NCI-H82 (cell line): ENCODE data around the gene DHX35.

Experiments used
- DNase-seq: peaks from one replicate; lab custom pipeline; 2025; lab: John Stamatoyannopoulos, UW

DHX35 gene

GRCh38 chr20:38962044-38962927 lies at the start of gene DHX35:
Gene DHX35 (plus strand): TSS chr20:38962344. CDS start chr20:38962368, 24 bp downstream.
- DNase-seq = peak; percentile 98

- DNase-seq = no peak
Measured at GRCh38 chr20:38915355-38915754, 46.8 kb upstream of the DHX35 start.

GRCh38 chr20:38917657-38918056 lies 44.5 kb upstream of the DHX35 start:
- no peak for DNase-seq

GRCh38 chr20:38918172-38918571 lies 44.0 kb upstream of the DHX35 start:
- DNase-seq = no peak

- no peak for DNase-seq
Measured at GRCh38 chr20:38919683-38920082, 42.5 kb upstream of the DHX35 start.

GRCh38 chr20:38920411-38920810 lies 41.7 kb upstream of the DHX35 start:
- no peak for DNase-seq

GRCh38 chr20:38920851-38921250 lies 41.3 kb upstream of the DHX35 start:
- DNase-seq = no peak

- no peak for DNase-seq
Measured at GRCh38 chr20:38924718-38925117, 37.4 kb upstream of the DHX35 start.

- peak; percentile 99 for DNase-seq
Measured at GRCh38 chr20:38926142-38926933, 35.8 kb upstream of the DHX35 start, which contains the start of gene FAM83D. Gene FAM83D (plus strand): TSS chr20:38926417. CDS start chr20:38926443, 26 bp downstream.

GRCh38 chr20:38926934-38927616 lies 35.1 kb upstream of the DHX35 start:
- DNase-seq = no peak

- DNase-seq = no peak
Measured at GRCh38 chr20:38927902-38928578, 34.1 kb upstream of the DHX35 start.

GRCh38 chr20:38930242-38930569 lies 31.9 kb upstream of the DHX35 start:
- DNase-seq = no peak

GRCh38 chr20:38931984-38932383 lies 30.2 kb upstream of the DHX35 start:
- no peak for DNase-seq

GRCh38 chr20:38932457-38933120 lies 29.6 kb upstream of the DHX35 start:
- no peak for DNase-seq

- DNase-seq = no peak
Measured at GRCh38 chr20:38934530-38934929, 27.6 kb upstream of the DHX35 start.

GRCh38 chr20:38935285-38935684 lies 26.9 kb upstream of the DHX35 start:
- DNase-seq = no peak

GRCh38 chr20:38935967-38936407 lies 26.2 kb upstream of the DHX35 start:
- no peak for DNase-seq

- no peak for DNase-seq
Measured at GRCh38 chr20:38937000-38937399, 25.1 kb upstream of the DHX35 start.

- no peak for DNase-seq
Measured at GRCh38 chr20:38937978-38938473, 24.1 kb upstream of the DHX35 start.

- DNase-seq = no peak
Measured at GRCh38 chr20:38939686-38940085, 22.5 kb upstream of the DHX35 start.

GRCh38 chr20:38940644-38941043 lies 21.5 kb upstream of the DHX35 start:
- no peak for DNase-seq
